Measurements from ENCODE around the gene OSGEPL1. TPM values are rescaled to one million over a fixed set of nuclear protein-coding genes. Genes with fewer than 3 reads are reported as not detected.

OSGEPL1 gene
- total RNA-seq, 2 donors from 2014 or later: 2.1 to 6.5 TPM

GRCh38 chr2:189783451-189783926, 20.9 kb upstream of the OSGEPL1 start:
- Histone ChIP-seq H3K9ac (ENCODE audit: low read depth in 2 of 2, low read length in 2 of 2) (peak overlapping the region; percentile 66 to 87), H3K4me1 (peaks cover 7% of the 10 kb centered on the region), H3K4me3 (peak overlapping the region; percentile 83), H3K27ac (peak overlapping the region; percentile 90), H3K9me3 (no peaks in the 10 kb centered on the region), H3K36me3 (no peaks in the 10 kb centered on the region), H3K27me3 (no peaks in the 10 kb centered on the region)
- no peak for TF ChIP-seq CTCF (IDR thresholded peaks at IDR 0.05)
- intact Hi-C loops (cut with DNase I): no loop called here
- no peak for DNase-seq

GRCh38 chr2:189782221-189782671, 19.7 kb upstream of the OSGEPL1 start:
- Histone ChIP-seq H3K27ac (no peak overlapping the region), H3K4me3 (no peak overlapping the region), H3K9ac (ENCODE audit: low read depth in 2 of 2, low read length in 2 of 2) (no peak overlapping the region), H3K36me3 (no peaks in the 10 kb centered on the region), H3K9me3 (no peaks in the 10 kb centered on the region), H3K4me1 (peaks cover 7% of the 10 kb centered on the region), H3K27me3 (no peaks in the 10 kb centered on the region)
- intact Hi-C loops (cut with DNase I): no loop called here
- DNase-seq: no peak
- TF ChIP-seq CTCF (IDR thresholded peaks at IDR 0.05): no peak

- TF ChIP-seq CTCF (IDR thresholded peaks at IDR 0.05): no peak
- intact Hi-C loops (cut with DNase I): loop anchor here (10.0 kb wide), 1 partner anchor 317 kb away; no protein-coding TSS in a partner anchor
- Histone ChIP-seq H3K27ac (no peak overlapping the region), H3K36me3 (peaks cover 14% of the 10 kb centered on the region), H3K4me3 (no peak overlapping the region), H3K4me1 (no peaks in the 10 kb centered on the region), H3K27me3 (no peaks in the 10 kb centered on the region), H3K9ac (ENCODE audit: low read depth in 2 of 2, low read length in 2 of 2) (no peak overlapping the region), H3K9me3 (no peaks in the 10 kb centered on the region)
- no peak for DNase-seq
Measured at GRCh38 chr2:189772212-189772611, 9.6 kb upstream of the OSGEPL1 start.

- H3K27me3 ChIP-seq: no peaks in the 10 kb centered on the region
- H3K4me1 ChIP-seq: no peaks in the 10 kb centered on the region
- no peaks in the 10 kb centered on the region for H3K9me3 ChIP-seq
- intact Hi-C loops (cut with DNase I): loop anchor here (10.0 kb wide), 1 partner anchor 316 kb away; no protein-coding TSS in a partner anchor
- H3K4me3 ChIP-seq: no peak overlapping the region
- no peak overlapping the region for H3K27ac ChIP-seq
- TF ChIP-seq CTCF (IDR thresholded peaks at IDR 0.05): no peak
- no peak for DNase-seq
- peaks cover 14% of the 10 kb centered on the region for H3K36me3 ChIP-seq
- H3K9ac ChIP-seq (ENCODE audit: low read depth in 2 of 2, low read length in 2 of 2): no peak overlapping the region
Measured at GRCh38 chr2:189770590-189771322, 8.2 kb upstream of the OSGEPL1 start.

GRCh38 chr2:189763908-189764661, 1.5 kb upstream of the OSGEPL1 start:
- Histone ChIP-seq H3K9me3 (no peaks in the 10 kb centered on the region), H3K27ac (no peak overlapping the region), H3K27me3 (no peaks in the 10 kb centered on the region), H3K36me3 (no peaks in the 10 kb centered on the region), H3K9ac (ENCODE audit: low read depth in 2 of 2, low read length in 2 of 2) (no peak overlapping the region), H3K4me3 (no peak overlapping the region), H3K4me1 (no peaks in the 10 kb centered on the region)
- intact Hi-C loops (cut with DNase I): loop anchor here (5.0 kb wide), 1 partner anchor 97 kb away; no protein-coding TSS in a partner anchor
- DNase-seq: no peak
- no peak for TF ChIP-seq CTCF (IDR thresholded peaks at IDR 0.05)
